H1 (cell line): ENCODE data around the gene KTN1. TPM values are rescaled to one million over a fixed set of nuclear protein-coding genes. Genes with fewer than 3 reads are reported as not detected.

Experiments used
- CTCF ChIA-PET: fragments of 300-600 bp; sonication (Branson Sonifier 250); formaldehyde crosslinking; loops from one replicate; lab custom pipeline; 2021; ENCODE audit not compliant: partially characterized antibody; lab: Charles Lee
- POLR2A ChIA-PET: fragments of 300-600 bp; sonication (Branson Sonifier 250); formaldehyde crosslinking; loops from one replicate; lab custom pipeline; 2021; ENCODE audit warnings: inconsistent platforms; ENCODE audit not compliant: partially characterized antibody; lab: Charles Lee
- DNase-seq, 2 experiments: peaks; one replicate each; pipeline versions ENCODE4 v3.0.0 to v3.0.0-alpha.2; 2010 to 2022; ENCODE audit warnings: low spot score in 2 of 2, low read depth in 1 of 2, mixed read lengths in 1 of 2
- FAIRE-seq: peaks from 2 replicates; lab custom pipeline; 2011; peaks lifted over from hg19 to GRCh38; lab: Jason Lieb, UNC
- H2AFZ ChIP-seq: 2 replicates; pipeline ENCODE4 v1.8.1; 2012; ENCODE audit warnings: low read length, inconsistent platforms
- H2AK5ac ChIP-seq: 2 replicates; pipeline ENCODE4 v1.6.1; 2013; ENCODE audit warnings: low read depth, low read length
- H2BK120ac ChIP-seq: replicated peaks from 2 replicates; pipeline ENCODE3; 2013; ENCODE audit warnings: low read depth, low read length, inconsistent platforms
- H2BK12ac ChIP-seq: 2 replicates; pipeline ENCODE4 v1.6.1; 2013; ENCODE audit warnings: low read depth, low read length
- H2BK15ac ChIP-seq: 2 replicates; pipeline ENCODE4 v1.6.1; 2013; ENCODE audit warnings: low read length
- H2BK20ac ChIP-seq: 2 replicates; pipeline ENCODE4 v1.6.1; 2013; ENCODE audit warnings: low read length
- H2BK5ac ChIP-seq: 2 replicates; pipeline ENCODE4 v1.6.1; 2013; ENCODE audit warnings: low read depth, low read length
- H3K14ac ChIP-seq: 2 replicates; pipeline ENCODE4 v1.6.1; 2013; ENCODE audit warnings: inconsistent platforms; ENCODE audit not compliant: insufficient read length
- H3K18ac ChIP-seq: 2 replicates; pipeline ENCODE4 v1.6.1; 2013; ENCODE audit warnings: low read length; ENCODE audit errors: extremely low read depth
- H3K23ac ChIP-seq: 2 replicates; pipeline ENCODE4 v1.6.1; 2013; ENCODE audit warnings: inconsistent platforms; ENCODE audit not compliant: insufficient read length
- H3K23me2 ChIP-seq: 2 replicates; pipeline ENCODE4 v1.6.1; 2013; ENCODE audit warnings: low read depth, low read length
- H3K27ac ChIP-seq: 2 replicates; pipeline ENCODE4 v1.6.1; 2011; ENCODE audit warnings: low read depth, low read length, inconsistent platforms
- H3K27me3 ChIP-seq, 4 experiments: replicated peaks in 1 of 4; 1 replicate in 1 of 4; 2 replicates in 3 of 4; pipeline versions ENCODE4 v1.6.1 to v1.8.1; 2011 to 2013; ENCODE audit warnings: low read length in 3 of 4, mild to moderate bottlenecking in 3 of 4, inconsistent platforms in 2 of 4, mixed read lengths in 2 of 4, moderate library complexity in 1 of 4; ENCODE audit not compliant: control insufficient read depth in 3 of 4, insufficient read depth in 3 of 4; ENCODE audit errors: extremely low read depth in 1 of 4
- H3K36me3 ChIP-seq, 4 experiments: 2 replicates each; pipeline versions ENCODE4 v1.6.1 to v1.8.1; 2011 to 2013; ENCODE audit warnings: mild to moderate bottlenecking in 4 of 4, low read length in 3 of 4, moderate library complexity in 2 of 4, control low read depth in 1 of 4, inconsistent platforms in 1 of 4; ENCODE audit not compliant: insufficient read depth in 4 of 4, control insufficient read depth in 2 of 4
- H3K4ac ChIP-seq: replicated peaks from 2 replicates; pipeline ENCODE3; 2013; ENCODE audit warnings: low read length, low read depth, mixed read lengths, inconsistent platforms; ENCODE audit not compliant: insufficient read length
- H3K4me1 ChIP-seq, 4 experiments: replicated peaks in 1 of 4; 1 replicate in 1 of 4; 2 replicates in 3 of 4; pipeline versions ENCODE4 v1.6.1 to v1.8.1; 2011 to 2013; ENCODE audit warnings: low read length in 3 of 4, inconsistent platforms in 2 of 4, mixed read lengths in 1 of 4; ENCODE audit not compliant: insufficient read depth in 4 of 4, control insufficient read depth in 3 of 4
- H3K4me2 ChIP-seq, 2 experiments: 2 replicates each; pipeline versions ENCODE4 v1.6.1 to v1.8.1; 2011 to 2013; ENCODE audit warnings: low read depth in 2 of 2, low read length in 2 of 2, control low read depth in 1 of 2, inconsistent platforms in 1 of 2, mild to moderate bottlenecking in 1 of 2; ENCODE audit not compliant: insufficient read depth in 1 of 2
- H3K4me3 ChIP-seq, 4 experiments: fragments of 200-600, 300-600 bp in 1 of 4; sonication (generic), shearing (Covaris generic), sonication (Bioruptor Twin) in 1 of 4; 2 replicates each; pipeline versions ENCODE4 v1.5.1 to v1.8.1; 2011 to 2016; ENCODE audit warnings: low read length in 4 of 4, low read depth in 3 of 4, control low read depth in 2 of 4, inconsistent platforms in 2 of 4, mild to moderate bottlenecking in 2 of 4, mixed read lengths in 1 of 4, moderate library complexity in 1 of 4; ENCODE audit not compliant: insufficient read depth in 2 of 4; ENCODE audit errors: extremely low read depth in 1 of 4
- H3K56ac ChIP-seq: replicated peaks from 2 replicates; pipeline ENCODE3; 2013; ENCODE audit warnings: low read depth, mild to moderate bottlenecking, mixed read lengths, low read length, inconsistent platforms; ENCODE audit not compliant: insufficient read length
- H3K79me1 ChIP-seq: 2 replicates; pipeline ENCODE4 v1.6.1; 2013; ENCODE audit warnings: low read depth, low read length, control low read depth
- H3K79me2 ChIP-seq, 2 experiments: 2 replicates each; pipeline versions ENCODE4 v1.6.1 to v1.8.1; 2012 to 2013; ENCODE audit warnings: low read length in 2 of 2, mild to moderate bottlenecking in 2 of 2, inconsistent platforms in 1 of 2; ENCODE audit not compliant: insufficient read depth in 2 of 2, control insufficient read depth in 1 of 2
- H3K9ac ChIP-seq, 4 experiments: replicated peaks in 1 of 4; 1 replicate in 1 of 4; 2 replicates in 3 of 4; pipeline versions ENCODE4 v1.6.1 to v1.8.1; 2011 to 2013; ENCODE audit warnings: low read depth in 3 of 4, low read length in 3 of 4, control low read depth in 2 of 4, mild to moderate bottlenecking in 2 of 4, moderate library complexity in 2 of 4, inconsistent platforms in 1 of 4; ENCODE audit errors: extremely low read depth in 1 of 4
- H3K9me3 ChIP-seq, 2 experiments: 2 replicates each; pipeline versions ENCODE4 v1.6.1 to v1.8.1; 2012 to 2013; ENCODE audit warnings: mild to moderate bottlenecking in 2 of 2, moderate library complexity in 2 of 2, control low read depth in 1 of 2, inconsistent platforms in 1 of 2, low read depth in 1 of 2, low read length in 1 of 2, mixed read lengths in 1 of 2; ENCODE audit not compliant: insufficient read depth in 2 of 2
- H4K20me1 ChIP-seq, 2 experiments: replicated peaks in 1 of 2; 2 replicates each; pipeline versions ENCODE3 to v1.8.1; 2011 to 2013; ENCODE audit warnings: inconsistent platforms in 2 of 2, low read length in 2 of 2, mild to moderate bottlenecking in 1 of 2; ENCODE audit not compliant: insufficient read depth in 2 of 2, control insufficient read depth in 1 of 2
- H4K5ac ChIP-seq: 2 replicates; pipeline ENCODE4 v1.6.1; 2013; ENCODE audit warnings: low read length, low read depth, mixed read lengths, inconsistent platforms; ENCODE audit not compliant: insufficient read length
- H4K8ac ChIP-seq: 2 replicates; pipeline ENCODE4 v1.8.0; 2013; ENCODE audit warnings: mild to moderate bottlenecking, moderate library complexity, low read length, inconsistent platforms; ENCODE audit not compliant: insufficient read depth; ENCODE audit errors: extremely low read depth
- H4K91ac ChIP-seq: replicated peaks from 2 replicates; pipeline ENCODE3; 2013; ENCODE audit warnings: low read length, mixed read lengths, inconsistent platforms; ENCODE audit not compliant: insufficient read length
- EZH2 ChIP-seq: fragments of 200-600 bp; sonication (generic); IDR thresholded peaks from 2 replicates; pipeline ENCODE4 v1.7.1; 2012; ENCODE audit warnings: low read depth, mild to moderate bottlenecking, moderate library complexity, low read length, inconsistent platforms; ENCODE audit not compliant: severe bottlenecking
- KDM4A ChIP-seq: IDR thresholded peaks from one replicate; pipeline ENCODE4 v1.7.1; 2012; ENCODE audit warnings: low read depth, mild to moderate bottlenecking, moderate library complexity, low read length, inconsistent platforms; ENCODE audit not compliant: severe bottlenecking
- RBBP5 ChIP-seq: IDR thresholded peaks from 2 replicates; pipeline ENCODE4 v1.7.1; 2012; ENCODE audit warnings: low read depth, mild to moderate bottlenecking, inconsistent platforms, low read length, moderate library complexity, borderline replicate concordance
- SP2 ChIP-seq: IDR thresholded peaks from 2 replicates; pipeline ENCODE4 v1.6.1; 2012; ENCODE audit warnings: mild to moderate bottlenecking, low read length, inconsistent platforms
- ZNF274 ChIP-seq: IDR thresholded peaks from 2 replicates; pipeline ENCODE4 v1.7.0; 2012; ENCODE audit warnings: low read length, borderline replicate concordance; ENCODE audit errors: extremely low read depth
- WGBS, 2 experiments: shearing (Covaris generic) in 1 of 2; methylation state at CpG; one replicate each; pipeline versions ENCODE4 v1.1.6 to v1.1.7; 2013 to 2015; ENCODE audit warnings: low lambda C conversion rate in 2 of 2, mixed read lengths in 2 of 2, inconsistent platforms in 1 of 2, low coverage in 1 of 2, missing lambda C conversion rate in 1 of 2; ENCODE audit not compliant: insufficient replicate concordance in 2 of 2, insufficient coverage in 1 of 2, insufficient read length in 1 of 2; ENCODE audit errors: extremely low coverage in 1 of 2, missing lambda C conversion rate in 1 of 2; 5-methylcytosine and 5-hydroxymethylcytosine counted together
- polyA plus RNA-seq, 7 experiments: library from polyadenylated mRNA; depleted of rRNA in 3 of 7; stranded (reverse) in 5 of 7; unstranded in 2 of 7; fragments of >200 nt in 5 of 7; fragments of 200-250 nt in 2 of 7; gene quantifications; 1 replicate in 5 of 7; 2 replicates in 1 of 7; 4 replicates in 1 of 7; pipeline versions ENCODE4 v1.2.1 to v1.2.3, GENCODE V29; 2011 to 2013; ENCODE audit warnings: missing spikeins in 2 of 7, mixed read lengths in 2 of 7
- total RNA-seq: library from RNA; stranded (reverse); fragmentation: NEBNext Ultra II Directional; extraction: Animal tissue kit (Norgen Biotek cat#: 25700); gene quantifications from 2 replicates; pipeline ENCODE4 v1.2.1, GENCODE V29; 2021

The KTN1 gene
- total and polyA plus RNA-seq, 2 of the 8 experiments (the other 6 are each of a cell fraction or from before 2014, with no cell fraction given) = 15.4 to 151 TPM

DNA sequence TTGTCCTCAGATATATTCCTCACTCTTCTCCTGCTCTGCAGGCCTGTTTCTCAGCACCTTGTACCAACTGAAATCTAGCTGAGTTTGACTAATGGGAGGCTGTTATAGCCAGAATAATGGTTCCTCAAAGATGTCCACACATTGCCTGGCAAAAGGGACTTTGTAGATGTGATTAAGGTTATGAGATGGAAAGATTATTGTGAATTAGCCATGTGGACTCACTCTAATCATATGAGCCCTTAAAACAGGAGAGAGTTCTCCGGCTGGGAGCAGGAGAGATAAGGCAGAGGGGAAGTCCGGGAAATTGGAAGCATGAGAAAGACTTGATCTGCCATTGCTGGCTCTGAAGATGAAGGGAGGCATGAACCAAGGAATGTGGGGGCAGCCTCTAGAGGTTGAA, 40.0 kb upstream of the KTN1 start:
- Histone ChIP-seq H2BK120ac (no peak overlapping the region), H3K79me1 (no peaks in the 10 kb centered on the region), H3K4ac (no peak overlapping the region), H2BK20ac (no peak overlapping the region), H3K23me2 (no peaks in the 10 kb centered on the region), H3K23ac (no peak overlapping the region), H3K4me3 (no peak overlapping the region), H4K91ac (no peak overlapping the region), H3K4me1 (no peaks in the 10 kb centered on the region), H3K36me3 (no peaks in the 10 kb centered on the region), H2BK12ac (no peak overlapping the region), H3K18ac (no peak overlapping the region), H4K20me1 (no peaks in the 10 kb centered on the region), H2AK5ac (no peak overlapping the region), H2BK15ac (no peak overlapping the region), H3K9me3 (peaks cover 5 to 6% of the 10 kb centered on the region in 2 experiments; a peak in 3 of 4 replicates), H3K9ac (no peak overlapping the region), H3K79me2 (no peaks in the 10 kb centered on the region), H4K5ac (no peak overlapping the region), H3K27me3 (no peaks in the 10 kb centered on the region), H3K14ac (no peak overlapping the region), H3K27ac (no peak overlapping the region), H4K8ac (no peak overlapping the region), H2AFZ (no peak overlapping the region), H2BK5ac (no peak overlapping the region), H3K4me2 (no peak overlapping the region), H3K56ac (no peak overlapping the region)
- ChIA-PET POLR2A (no interaction called here), CTCF (no interaction called here)
- 96% methylated on average over 2 of the region's 2 CpGs; no CpG with 5 or more reads in 1 of the 2 experiments for WGBS, 2 experiments
- no peak for DNase-seq
- no peak for FAIRE-seq
- TF ChIP-seq EZH2 (no peak), SP2 (no peak), RBBP5 (no peak), KDM4A (no peak), ZNF274 (no peak)
